Tibial nerve (tissue), 4 donors: ENCODE data around the gene CROCC2.

ENCODE experiments used
- EP300 ChIP-seq, 2 donors: sonication (generic); formaldehyde crosslinking; IDR thresholded peaks; one replicate each; pipeline ENCODE4 v1.6.1; 2017; ENCODE audit warnings: antibody characterized with exemption in 2 of 2, mild to moderate bottlenecking in 1 of 2
- POLR2A ChIP-seq, 2 donors: fragments of 450-650 bp; IDR thresholded peaks; one replicate each; pipeline ENCODE4 v1.6.1; 2017; ENCODE audit warnings: antibody characterized with exemption in 2 of 2, mild to moderate bottlenecking in 2 of 2, moderate library complexity in 2 of 2
- TF ChIP-seq, protein P1 (sequence below), 5 experiments: fragments of 200-600 bp in 3 of 5; fragments of 450-650 bp in 2 of 5; sonication (generic) in 3 of 5; IDR thresholded peaks; one replicate each; pipeline ENCODE4 v1.5.1; 2016 to 2019; ENCODE audit warnings: antibody characterized with exemption in 5 of 5, mild to moderate bottlenecking in 3 of 5, moderate library complexity in 2 of 5

DNA sequence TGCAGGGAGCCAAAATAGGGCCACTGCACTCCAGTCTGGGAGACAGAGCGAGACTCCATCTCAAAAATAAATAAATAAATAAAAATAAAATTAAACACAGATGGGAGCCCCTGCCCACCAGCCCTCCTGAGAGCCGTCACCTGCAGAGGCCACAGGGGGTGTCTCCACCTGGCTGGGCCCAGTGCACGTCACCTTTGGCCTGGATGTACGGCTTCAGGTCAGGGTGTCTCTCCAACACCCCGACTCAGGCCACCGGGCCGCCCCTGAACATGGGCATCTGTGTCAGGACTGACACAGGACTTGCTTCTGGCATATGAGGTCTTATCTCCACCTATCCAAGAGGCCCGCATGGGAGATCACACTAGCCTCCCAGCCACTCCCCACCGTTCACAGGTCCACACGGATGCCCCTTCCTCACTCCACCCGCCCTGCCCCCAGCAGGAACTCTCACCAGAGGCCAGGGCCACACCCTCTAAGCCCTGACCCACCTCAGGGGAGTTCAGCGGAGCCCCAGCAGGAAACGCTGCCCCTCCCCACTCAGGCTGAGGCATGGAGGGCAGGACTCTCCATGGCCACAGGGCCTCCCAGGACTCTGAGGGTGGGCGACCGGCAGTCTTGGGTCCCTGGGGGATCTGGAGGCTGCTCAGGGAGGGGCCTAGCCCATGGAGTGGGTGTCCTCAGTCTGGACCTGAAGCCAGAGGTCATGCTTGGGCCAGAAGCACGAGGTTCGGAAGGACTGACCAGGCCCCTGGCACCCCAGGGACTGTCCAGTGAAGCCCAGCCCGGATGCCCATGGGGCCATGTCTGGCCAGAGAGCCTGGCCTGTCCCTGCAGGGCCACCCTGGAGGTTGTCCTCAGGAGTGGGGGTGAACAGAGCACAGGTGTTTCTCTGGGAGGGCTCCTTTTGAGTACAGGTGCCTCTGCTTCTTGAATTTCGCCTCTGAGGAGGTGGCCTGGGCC, 1.6 kb upstream of the CROCC2 start:
- TF ChIP-seq, protein P1, sequence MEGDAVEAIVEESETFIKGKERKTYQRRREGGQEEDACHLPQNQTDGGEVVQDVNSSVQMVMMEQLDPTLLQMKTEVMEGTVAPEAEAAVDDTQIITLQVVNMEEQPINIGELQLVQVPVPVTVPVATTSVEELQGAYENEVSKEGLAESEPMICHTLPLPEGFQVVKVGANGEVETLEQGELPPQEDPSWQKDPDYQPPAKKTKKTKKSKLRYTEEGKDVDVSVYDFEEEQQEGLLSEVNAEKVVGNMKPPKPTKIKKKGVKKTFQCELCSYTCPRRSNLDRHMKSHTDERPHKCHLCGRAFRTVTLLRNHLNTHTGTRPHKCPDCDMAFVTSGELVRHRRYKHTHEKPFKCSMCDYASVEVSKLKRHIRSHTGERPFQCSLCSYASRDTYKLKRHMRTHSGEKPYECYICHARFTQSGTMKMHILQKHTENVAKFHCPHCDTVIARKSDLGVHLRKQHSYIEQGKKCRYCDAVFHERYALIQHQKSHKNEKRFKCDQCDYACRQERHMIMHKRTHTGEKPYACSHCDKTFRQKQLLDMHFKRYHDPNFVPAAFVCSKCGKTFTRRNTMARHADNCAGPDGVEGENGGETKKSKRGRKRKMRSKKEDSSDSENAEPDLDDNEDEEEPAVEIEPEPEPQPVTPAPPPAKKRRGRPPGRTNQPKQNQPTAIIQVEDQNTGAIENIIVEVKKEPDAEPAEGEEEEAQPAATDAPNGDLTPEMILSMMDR (IDR thresholded peaks at IDR 0.05), result no peak
- TF ChIP-seq EP300 (IDR thresholded peaks at IDR 0.05) (no peak), POLR2A (IDR thresholded peaks at IDR 0.05) (no peak)
